Stimulated activated CD8-positive, alpha-beta memory T cell treated with anti-CD3 and anti-CD28 coated beads, Interleukin-15, amount 100 ng/mL, for 4 hours (primary cell): Measurements from ENCODE around the gene SHB.
A peak's percentile ranks its signal among the peaks of the same experiment; 100 is the strongest.
"Not testable (repeated sequence)": the region's sequence is repeated elsewhere in the genome, so short reads cannot be mapped to it uniquely, and the experiment has no call there.

Source experiments
- DNase-seq, 2 donors: peaks; one replicate each; pipeline ENCODE4 v3.0.0-alpha.2; 2020; ENCODE audit warnings: low read depth in 2 of 2

Gene SHB

GRCh38 chr9:37969558-37970300, 99.3 kb downstream of the SHB start:
- no peak for DNase-seq

DNA sequence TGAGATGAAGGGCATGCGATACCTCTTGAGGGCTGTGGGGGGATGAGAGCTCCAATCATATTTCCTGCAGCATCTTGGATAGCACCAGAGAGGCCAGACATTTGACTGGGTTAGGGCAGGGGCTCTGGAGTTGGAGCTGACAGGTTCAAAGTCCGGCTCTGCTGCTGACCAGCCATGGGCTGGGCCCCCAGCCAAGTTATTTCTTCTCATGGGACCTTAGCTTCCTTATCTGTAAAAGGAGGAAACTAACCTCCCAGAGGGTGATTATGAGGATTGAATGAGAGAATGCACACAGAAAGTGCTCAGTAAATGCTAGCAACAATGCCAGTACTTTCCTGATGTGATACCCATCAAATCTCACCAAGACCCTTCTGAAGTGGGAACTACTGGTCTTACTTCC, 99.9 kb downstream of the SHB start:
- DNase-seq = no peak

- DNase-seq = no peak
These were observed 100.8 kb downstream of the SHB start for GRCh38 chr9:37968228-37968701.

GRCh38 chr9:37967761-37968080, 101.3 kb downstream of the SHB start:
- no peak for DNase-seq

DNA sequence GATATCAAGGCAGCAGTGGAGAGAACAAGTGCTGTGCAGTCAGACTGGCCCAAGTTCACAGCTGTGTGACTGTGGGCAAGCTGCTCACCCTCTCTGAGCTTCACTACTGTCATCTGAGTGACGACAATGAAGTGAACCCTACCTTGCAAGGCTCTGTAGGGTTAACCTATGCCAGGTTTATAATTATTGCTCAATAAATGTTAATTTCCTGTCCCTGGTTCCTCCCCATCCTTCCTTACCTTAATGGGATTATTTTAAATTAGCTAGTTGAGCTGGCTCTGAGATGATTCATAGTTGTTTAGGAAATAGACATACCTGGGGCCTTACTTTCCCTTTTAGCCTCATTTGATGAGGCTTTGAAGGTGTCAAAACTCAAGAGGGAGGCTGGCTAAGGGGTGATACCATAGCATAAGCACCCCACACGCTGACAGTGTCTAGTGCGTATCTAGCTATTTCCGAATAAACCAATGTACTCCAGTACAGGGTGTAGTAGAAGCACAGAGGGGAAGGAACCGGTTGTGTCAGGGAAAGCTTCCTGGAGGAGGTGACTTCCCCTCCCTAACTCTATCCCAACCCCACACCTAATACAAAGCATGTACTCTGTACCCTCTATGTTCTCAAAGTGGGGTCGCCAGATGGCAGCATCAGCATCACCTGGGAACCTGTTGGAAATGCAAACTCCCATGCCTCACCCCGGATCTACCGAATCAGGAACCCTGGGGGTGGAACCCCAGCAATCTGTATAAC, 101.8 kb downstream of the SHB start:
- no peak for DNase-seq

DNA sequence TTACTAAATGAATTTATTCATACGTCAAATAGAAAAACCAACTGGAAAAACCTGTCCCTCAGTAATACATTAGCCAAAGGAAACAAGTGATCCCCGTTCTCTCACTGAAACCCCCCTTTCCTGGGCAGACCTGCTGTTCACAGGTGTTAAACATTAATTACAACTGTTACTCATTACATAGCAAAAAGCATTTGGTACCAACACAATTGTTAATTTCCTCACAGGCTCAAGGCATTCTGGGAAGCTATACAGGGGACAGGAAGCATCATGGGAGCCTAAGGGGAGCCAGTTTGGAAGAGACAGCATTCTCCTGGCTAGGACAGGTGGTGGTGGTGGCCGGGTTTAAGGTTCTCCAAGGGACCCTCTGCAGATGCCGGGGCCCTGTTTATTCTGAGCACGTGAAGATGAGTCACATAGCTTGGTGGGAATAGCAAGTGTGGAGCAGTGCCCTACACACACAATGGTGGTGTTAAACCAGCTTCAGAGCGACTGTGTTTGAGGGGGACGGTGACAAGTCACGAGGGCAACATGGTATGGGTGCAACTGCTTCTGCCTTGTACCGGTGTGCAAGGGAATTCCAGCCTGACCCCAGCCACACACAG, 102.5 kb downstream of the SHB start:
- no peak for DNase-seq

DNA sequence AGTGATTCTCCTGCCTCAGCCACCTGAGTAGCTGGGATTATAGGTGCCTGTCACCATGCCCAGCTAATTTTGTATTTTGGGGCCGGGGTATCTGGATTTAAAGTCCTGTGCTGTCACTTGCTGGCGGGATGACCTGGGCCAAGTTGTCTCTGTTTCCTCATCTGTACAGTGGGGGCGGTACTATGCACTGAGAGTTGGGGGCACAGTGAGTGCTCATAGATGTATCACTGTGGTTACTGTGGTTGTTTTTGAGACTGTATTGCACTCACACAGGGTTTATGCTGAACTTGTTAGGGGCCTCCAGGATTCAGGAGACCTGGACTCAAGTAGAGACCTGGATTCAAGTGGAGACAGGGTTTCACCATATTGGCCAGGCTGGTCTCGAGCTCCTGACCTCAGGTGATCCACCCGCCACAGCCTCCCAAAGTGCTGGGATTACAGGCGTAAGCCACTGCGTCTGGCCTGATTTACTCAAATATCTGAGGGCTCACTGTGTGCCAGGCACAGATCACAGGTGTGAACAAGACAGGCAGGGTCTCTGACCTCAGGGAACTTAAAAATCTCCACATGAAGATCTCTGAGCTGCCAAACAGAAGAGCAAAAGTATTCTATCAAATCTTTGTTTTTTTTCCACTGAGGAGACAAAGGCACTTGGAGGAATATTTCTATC, 103.2 kb downstream of the SHB start:
- DNase-seq = not testable (repeated sequence)

- DNase-seq = no peak
These were observed 103.9 kb downstream of the SHB start for GRCh38 chr9:37965116-37965515.

GRCh38 chr9:37964740-37965081, 104.3 kb downstream of the SHB start:
- no peak for DNase-seq

GRCh38 chr9:37963936-37964739, 104.9 kb downstream of the SHB start:
- no peak for DNase-seq

GRCh38 chr9:37961351-37961750, 107.7 kb downstream of the SHB start:
- no peak for DNase-seq

GRCh38 chr9:37960631-37961030, 108.4 kb downstream of the SHB start:
- DNase-seq = no peak

- no peak for DNase-seq
These were observed 109.1 kb downstream of the SHB start for GRCh38 chr9:37959976-37960375.

GRCh38 chr9:37958154-37958553, 110.9 kb downstream of the SHB start:
- DNase-seq = no peak

DNA sequence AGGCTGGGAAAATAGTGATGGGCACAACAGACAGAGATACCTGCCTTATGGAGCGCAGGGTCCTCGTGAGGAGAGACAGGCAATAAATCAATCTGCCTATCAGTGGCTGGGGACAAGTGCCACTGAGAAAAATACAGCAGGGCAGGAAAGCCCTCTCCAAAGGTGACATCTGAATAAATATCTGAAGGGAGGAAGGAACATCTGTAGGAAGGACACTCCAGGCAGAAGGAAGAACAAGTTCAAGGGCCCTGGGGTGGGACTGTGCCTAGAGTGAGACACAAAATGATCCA, 111.4 kb downstream of the SHB start:
- DNase-seq = no peak

DNA sequence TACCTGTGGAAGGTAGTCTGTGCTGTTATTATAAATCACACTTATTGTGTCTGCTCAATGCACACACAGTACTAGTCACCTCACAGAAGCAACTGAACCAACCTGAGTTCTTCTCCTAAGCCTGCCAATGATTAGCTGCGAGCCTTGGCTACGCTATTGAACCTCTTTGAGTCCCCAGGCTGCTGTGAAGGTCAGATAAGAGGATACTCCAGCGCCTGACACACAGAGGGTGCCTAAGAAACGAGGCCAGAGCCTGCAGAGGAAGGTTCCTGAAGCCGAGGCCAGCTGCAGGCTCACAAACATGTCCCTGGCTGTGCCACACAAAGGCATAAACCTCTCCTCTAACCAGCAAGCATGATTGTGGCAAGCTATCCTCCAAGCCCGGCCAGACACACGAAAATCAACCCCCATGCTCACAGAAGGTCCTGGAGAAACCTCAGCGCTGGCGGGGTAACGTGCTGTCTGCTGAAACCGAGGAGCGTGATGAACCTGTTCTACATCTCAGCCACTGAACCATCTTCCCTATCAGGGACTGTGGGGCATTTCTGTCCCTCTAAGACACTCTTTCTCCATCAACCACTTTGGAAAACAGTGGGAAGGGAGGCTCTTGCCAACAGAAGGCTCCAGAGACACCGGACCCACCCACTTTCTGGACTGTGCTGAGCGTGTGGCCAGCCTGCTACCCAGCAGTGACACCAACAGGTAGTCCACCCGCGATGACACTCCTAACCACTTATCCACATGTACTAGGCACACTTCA, 111.9 kb downstream of the SHB start:
- no peak for DNase-seq

GRCh38 chr9:37956423-37956820, 112.6 kb downstream of the SHB start:
- DNase-seq = no peak

DNA sequence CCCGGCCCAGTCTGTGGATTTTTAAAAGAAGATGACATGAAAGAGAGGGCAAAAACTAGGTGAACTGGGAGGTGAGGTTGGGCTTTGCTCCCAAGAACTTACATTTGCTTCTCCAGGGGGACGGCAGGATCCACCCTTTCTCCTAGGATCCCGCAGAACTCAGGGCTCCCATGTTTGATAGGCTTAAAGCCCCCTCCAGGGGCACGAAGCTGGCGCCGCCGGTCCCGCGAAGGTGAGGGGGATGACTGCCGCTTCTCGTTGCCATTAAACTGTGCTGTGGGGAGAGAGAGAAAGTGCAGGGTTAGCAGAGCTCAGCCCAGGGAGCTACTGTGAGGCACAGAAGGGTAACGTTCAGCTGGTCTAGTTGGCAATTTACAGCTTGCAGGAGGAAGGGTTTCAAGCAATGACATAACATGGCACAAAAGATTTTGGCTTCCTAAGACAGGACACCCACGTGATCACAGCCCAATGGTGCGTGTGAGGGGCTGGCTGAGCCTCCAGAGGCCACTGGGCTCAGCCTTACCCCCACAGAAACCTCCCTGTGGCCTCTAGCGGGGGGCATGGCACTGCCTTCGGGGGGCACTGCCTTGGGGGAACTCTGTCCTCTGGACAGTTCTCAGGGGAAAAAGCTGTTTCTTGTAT, 113.1 kb downstream of the SHB start:
- no peak for DNase-seq

DNA sequence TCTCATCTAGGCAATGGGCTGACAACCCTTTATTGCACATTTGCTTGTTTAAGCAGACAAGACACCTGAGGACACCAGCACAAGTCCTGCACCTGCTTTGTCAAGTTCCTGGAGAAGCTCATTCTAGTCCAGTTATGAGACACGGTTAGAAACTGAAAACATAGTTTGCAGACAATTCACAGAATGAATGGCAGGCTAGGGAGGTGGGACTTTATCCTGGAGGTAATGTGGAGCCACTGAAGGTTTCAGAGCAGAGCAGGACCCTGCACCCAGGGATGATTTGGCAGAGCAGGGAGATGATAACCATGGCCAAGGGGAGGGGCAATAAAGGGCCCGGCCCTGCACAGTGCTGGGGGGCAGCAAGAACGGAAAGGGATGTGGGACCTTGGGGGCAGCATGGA, 114.4 kb downstream of the SHB start:
- no peak for DNase-seq

DNA sequence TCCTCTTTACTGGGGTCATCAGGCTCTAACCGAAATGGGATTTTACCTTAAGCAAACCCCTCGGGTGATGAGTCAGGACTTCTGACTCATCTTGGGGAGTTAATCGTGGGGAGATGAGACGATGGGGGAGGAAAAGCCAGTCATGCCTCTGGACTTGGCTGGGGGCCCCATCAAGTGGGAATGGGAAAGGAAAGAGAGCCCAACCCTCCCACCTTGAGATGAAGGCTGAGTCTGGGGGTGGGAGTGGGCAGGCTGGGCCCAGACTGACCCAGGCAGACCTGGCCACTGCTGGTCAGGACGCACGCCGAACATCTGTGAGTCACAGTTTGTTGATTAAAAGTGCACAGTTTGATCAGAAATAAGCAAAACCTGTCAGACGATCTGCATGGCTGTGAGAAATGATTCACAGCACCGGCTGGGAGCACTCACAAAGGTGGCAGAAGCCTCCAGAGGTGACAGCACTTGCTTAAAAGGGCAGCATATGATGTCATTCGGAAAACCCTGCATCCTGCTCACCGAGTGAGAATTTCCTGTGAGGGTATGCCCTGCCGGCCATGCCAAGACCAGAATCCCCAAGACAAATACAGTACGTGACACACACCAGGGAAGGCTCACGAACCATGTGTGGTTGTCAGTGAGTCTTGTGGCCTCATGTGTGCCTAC, 115.1 kb downstream of the SHB start:
- peak; percentile 6 to 8 for DNase-seq
